Posterior cingulate gyrus (tissue), 11 donors: ENCODE measurements around the gene CD59.

ENCODE experiments used
- DNase-seq, 10 donors: peaks; one replicate each; pipeline versions ENCODE4 v3.0.0 to v3.0.0-alpha.2; 2020 to 2021; ENCODE audit warnings: mixed read lengths in 3 of 10
- intact Hi-C: fragments of 100-400 bp; cut with DNase I; formaldehyde crosslinking; loops from one replicate; pipeline ENCODE4 v1.15.1; 2023

Gene CD59

GRCh38 chr11:33654594-33654993 is 81.6 kb downstream of the CD59 start:
- intact Hi-C loops = no loop called here

More at GRCh38 chr11:33654594-33654993, 81.6 kb downstream of the CD59 start:
- no peak for DNase-seq
